ENCODE data around the gene HDAC9.

GRCh38 chr7:18644981-18645380, 149.4 kb downstream of the HDAC9 start:
- TF ChIP-seq SIN3A (IDR thresholded peaks at IDR 0.05; ENCODE audit: low read depth) (no peak), CTCF (IDR thresholded peaks at IDR 0.05 in 2 of 3, conservative IDR thresholded peaks at IDR 0.05 in 1 of 3; ENCODE audit: borderline replicate concordance in 1 of 3, insufficient read depth in 1 of 3, low read depth in 2 of 3, low read length in 2 of 3) (no peak), JUND (IDR thresholded peaks at IDR 0.05) (no peak), ZNF274 (IDR thresholded peaks at IDR 0.05; ENCODE audit: low read depth, low read length) (no peak), POLR2A (IDR thresholded peaks at IDR 0.05; ENCODE audit: borderline replicate concordance, extremely low read depth, insufficient read depth, insufficient read length) (no peak), SRF (IDR thresholded peaks at IDR 0.05; ENCODE audit: low read depth) (no peak), EGR1 (IDR thresholded peaks at IDR 0.05; ENCODE audit: low read depth) (no peak), EZH2phosphoT487 (IDR thresholded peaks at IDR 0.05; ENCODE audit: borderline replicate concordance) (no peak), YY1 (IDR thresholded peaks at IDR 0.05; ENCODE audit: extremely low read depth, insufficient replicate concordance, low read depth, low read length) (no peak), SP1 (IDR thresholded peaks at IDR 0.05; ENCODE audit: low read depth) (no peak), EZH2 (IDR thresholded peaks at IDR 0.05) (no peak)
- TF ChIP-seq, protein P1, sequence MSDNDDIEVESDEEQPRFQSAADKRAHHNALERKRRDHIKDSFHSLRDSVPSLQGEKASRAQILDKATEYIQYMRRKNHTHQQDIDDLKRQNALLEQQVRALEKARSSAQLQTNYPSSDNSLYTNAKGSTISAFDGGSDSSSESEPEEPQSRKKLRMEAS (IDR thresholded peaks at IDR 0.05) = no peak
